OCI-LY1 (cell line): Measurements from ENCODE around the gene JAGN1.
"Not testable (repeated sequence)": the region's sequence is repeated elsewhere in the genome, so short reads cannot be mapped to it uniquely, and the experiment has no call there.

ENCODE experiments used
- CTCF ChIP-seq: fragments of 200-600 bp; sonication (generic), shearing (Covaris generic); IDR thresholded peaks from 2 replicates; pipeline ENCODE4 v1.5.1; 2017; ENCODE audit warnings: mild to moderate bottlenecking, antibody characterized with exemption, low read length, moderate library complexity, mixed read lengths
- EZH2 ChIP-seq: fragments of 200-600 bp; sonication (generic), shearing (Covaris generic); IDR thresholded peaks from 2 replicates; pipeline ENCODE4 v1.8.0; 2017; ENCODE audit warnings: borderline replicate concordance, mixed run types, mild to moderate bottlenecking, antibody characterized with exemption, low read length, moderate library complexity, mixed read lengths

GRCh38 chr3:9895715-9896114 is 5.3 kb downstream of the JAGN1 start:
- not testable (repeated sequence) for TF ChIP-seq CTCF, EZH2
